ENCODE data around the gene MCC.

- TF ChIP-seq CTCF (IDR thresholded peaks at IDR 0.05; ENCODE audit: insufficient read depth, low read depth, low read length) (no peak), EZH2 (IDR thresholded peaks at IDR 0.05; ENCODE audit: insufficient read depth, low read length) (no peak)
Measured at GRCh38 chr5:113245427-113246225, 242.6 kb downstream of the MCC start.
